Cerebellar nuclear complex (tissue), 1 donor: ENCODE measurements around the gene MRPS18A.
"Not testable (repeated sequence)": the region's sequence is repeated elsewhere in the genome, so short reads cannot be mapped to it uniquely, and the experiment has no call there.

Source experiments
- DNase-seq, 2 experiments: peaks; one replicate each; lab custom pipeline; 2025; lab: John Stamatoyannopoulos, UW

The MRPS18A gene

GRCh38 chr6:43671011-43671800, 16.4 kb downstream of the MRPS18A start:
- no peak for DNase-seq

DNA sequence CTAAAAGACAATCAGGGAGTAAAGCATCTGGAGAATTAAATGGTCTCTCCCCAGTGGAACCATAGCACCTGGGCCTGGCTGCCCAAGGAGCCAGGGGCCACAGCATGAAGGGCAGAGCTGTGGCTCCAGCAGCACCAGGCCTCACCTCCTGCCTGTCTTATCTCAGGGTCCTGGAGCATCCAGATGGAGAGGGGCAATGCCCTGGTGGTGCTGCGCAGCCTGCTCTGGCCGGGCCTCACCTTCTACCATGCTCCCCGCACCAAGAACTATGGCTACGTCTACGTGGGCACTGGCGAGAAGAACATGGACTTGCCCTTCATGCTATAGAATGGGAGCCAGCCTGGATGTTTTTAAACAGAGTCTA, 17.0 kb downstream of the MRPS18A start:
- DNase-seq: no peak

DNA sequence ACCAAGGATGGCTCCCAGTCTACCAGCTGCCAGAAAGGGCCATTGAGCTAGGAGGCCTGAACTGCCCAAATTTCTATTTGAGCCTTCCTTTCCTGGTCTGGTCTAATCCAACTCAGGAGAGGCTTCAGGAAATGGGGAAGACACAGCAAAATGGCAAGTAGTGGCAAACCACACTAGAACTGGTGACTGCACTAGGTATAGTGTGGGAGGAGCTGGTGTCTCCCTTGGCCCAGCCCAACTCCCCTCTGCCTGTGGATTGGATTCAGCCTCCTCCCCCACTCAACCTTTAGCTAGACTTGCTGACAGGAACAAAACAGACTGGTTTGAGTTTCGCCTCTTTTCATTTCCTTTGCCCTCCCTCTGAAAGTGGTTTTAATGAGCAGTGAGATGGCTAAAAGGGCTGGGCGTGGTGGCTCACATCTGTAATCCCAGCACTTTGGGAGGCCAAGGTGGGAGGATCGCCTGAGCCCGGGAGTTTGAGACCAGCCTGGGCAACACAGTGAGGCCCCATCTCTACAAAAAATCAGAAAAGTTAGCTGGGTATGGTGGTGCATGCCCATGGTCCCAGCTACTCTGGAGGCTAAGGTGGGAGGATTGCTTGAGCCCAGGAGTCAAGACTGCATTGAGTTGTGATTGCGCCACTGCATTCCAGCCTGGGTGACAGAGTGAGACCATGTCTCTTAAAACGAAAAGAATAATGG, 17.5 kb downstream of the MRPS18A start:
- DNase-seq: no peak

- no peak for DNase-seq
Observed at GRCh38 chr6:43669050-43669921, 18.3 kb downstream of the MRPS18A start.

DNA sequence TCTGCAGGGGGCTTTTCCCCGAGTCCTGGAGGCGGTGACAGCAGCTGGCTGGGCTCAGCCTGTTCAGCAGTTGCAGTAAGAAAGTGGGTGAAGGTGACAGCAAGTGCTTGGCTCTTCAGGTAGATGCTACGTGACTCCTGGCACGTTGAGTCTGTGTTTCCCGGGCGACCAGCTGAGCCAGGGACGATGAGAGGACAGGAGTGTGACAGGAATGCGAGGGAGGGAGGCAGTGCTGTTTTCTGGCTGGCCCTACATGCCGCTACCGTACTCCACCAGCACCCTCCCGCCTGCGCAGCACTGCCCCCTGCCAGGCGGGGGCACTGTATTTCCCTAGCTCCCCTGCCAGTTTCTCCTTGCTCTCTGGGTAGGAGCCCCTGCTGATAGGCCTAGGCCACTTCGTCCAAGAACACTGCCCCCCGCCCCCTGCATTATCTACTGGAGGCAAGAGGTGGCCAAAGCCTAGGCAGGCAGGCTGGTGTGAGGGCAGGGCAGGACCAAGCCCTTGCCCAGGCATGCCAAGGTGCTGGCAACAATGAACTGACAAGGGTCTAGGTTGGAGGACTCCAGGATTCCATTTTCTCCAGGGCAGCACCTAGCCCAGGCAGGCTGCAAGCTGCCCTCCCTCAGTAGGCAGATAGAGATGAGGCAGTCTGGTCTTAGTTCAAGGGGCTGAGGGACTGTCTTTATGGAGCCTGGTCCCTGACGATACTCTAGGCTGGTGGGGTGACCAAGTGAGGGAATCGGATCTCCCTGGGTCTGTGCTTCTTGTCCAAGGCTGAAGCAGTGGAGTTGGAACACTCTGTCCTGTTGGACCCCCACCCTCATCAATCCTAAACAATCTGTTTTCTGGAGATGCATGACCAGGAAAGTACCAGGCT, 19.2 kb downstream of the MRPS18A start:
- DNase-seq: no peak

GRCh38 chr6:43667245-43668150, 20.1 kb downstream of the MRPS18A start:
- peak in 1 of 2 experiments; percentile 69 for DNase-seq

DNA sequence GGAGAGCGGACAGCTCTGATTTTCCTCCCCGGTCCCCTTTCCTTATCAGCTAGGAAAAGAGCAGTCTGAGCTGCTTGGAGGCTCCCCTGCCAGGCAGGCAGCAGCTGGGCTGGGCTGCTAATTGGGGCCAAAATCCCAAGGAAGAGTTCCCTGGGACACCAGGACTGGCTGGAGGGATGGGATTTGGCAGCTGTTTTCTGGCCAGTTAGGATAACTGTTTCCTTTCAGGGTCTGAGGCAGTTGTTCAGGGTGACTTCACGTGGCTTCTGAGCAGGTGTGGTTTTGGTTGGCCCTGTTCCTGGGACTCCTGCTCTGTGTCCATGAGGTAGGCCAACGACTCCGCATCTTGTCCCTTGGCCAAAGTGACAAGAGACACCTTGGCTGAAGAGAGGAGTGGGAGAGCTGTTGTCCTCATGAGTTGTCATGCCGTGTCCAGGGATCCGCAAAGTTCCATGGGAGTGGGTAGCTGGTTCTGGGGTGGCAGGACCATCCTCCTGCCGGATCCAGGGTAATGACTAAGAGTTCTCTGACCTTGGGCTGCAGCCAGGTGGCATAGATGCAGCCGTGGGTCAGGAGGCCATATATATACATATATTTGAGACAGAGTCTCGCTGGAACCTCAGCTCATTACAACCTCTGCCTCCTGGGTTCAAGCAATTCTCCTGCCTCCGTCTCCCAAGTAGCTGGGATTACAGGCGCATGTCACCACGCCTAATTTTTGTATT, 21.2 kb downstream of the MRPS18A start:
- DNase-seq: no peak

- no peak for DNase-seq
Observed at GRCh38 chr6:43665376-43665775, 22.2 kb downstream of the MRPS18A start.

DNA sequence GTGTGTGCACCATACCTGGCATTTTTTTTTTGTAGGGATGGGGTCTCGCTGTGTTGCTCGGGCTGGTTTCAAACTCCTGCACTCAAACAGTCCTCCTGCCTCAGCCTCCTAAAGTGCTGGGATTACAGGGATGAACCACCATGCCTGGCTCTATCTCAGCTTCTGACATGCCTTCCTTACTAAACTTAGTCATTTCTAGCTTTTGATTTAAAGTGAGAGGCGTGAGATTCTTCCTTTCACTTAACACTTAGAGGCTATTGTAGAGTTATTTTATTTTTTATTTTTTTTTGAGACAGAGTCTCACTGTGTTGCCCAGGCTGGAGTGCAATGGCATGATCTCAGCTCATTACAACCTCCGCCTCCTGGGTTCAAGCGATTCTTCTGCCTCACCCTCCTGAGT, 24.6 kb downstream of the MRPS18A start:
- DNase-seq: not testable (repeated sequence)

DNA sequence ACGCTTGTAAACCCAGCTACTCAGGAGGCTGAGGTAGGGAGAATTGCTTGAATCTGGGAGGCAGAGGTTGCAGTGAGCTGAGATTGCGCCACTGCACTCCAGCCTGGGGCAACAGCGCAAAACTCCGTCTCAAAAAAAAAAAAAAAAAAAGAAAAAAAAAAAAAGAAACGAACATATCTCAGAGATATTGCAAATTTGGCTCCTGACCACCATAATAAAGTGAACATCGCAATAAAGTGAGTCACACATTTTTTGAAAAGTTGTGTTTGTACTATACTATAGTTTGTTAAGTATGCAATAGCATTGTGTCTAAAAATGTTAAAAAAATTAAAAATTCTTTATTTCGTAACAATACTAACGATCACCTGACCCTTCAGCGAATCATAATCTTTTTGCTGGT, 29.4 kb downstream of the MRPS18A start:
- DNase-seq: no peak

- DNase-seq: no peak
Observed at GRCh38 chr6:43657221-43657802, 30.3 kb downstream of the MRPS18A start.

DNA sequence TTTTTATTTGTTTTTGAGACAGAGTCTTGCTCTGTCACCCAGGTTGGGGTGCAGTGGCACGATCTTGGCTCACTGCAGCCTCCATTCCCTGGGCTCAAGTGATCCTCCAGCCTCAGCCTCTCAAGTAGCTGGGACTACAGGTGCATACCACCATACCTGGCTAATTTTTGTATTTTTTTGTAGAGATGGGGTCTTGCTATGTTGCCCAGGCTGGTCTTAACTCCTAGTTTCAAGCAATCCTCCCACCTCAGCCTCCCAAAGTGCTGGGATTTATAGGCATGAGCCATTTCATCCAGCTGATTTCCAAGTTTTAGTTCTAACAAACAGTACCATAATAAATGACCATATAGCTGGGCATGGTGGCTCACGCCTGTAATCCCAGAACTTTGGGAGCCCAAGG, 34.8 kb downstream of the MRPS18A start:
- DNase-seq: not testable (repeated sequence)

DNA sequence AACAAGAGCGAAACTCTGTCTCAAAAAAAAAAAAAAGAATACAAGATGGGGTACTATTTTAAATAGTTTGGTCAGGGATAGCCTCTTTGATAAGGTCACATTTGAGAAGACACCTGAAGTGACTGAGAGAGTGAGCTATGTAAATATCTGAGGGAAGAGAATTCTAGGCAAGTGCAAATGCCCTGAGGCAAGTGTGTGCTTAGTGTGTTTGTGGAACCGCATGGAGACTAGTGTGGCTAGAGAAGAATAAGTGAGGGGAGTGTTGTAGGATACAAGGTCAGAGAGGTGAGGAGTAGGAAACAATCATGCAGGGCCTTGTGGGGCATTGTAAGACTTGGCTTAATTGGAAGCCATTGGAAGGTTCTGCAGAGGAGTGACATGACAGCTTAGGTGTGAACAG, 39.3 kb downstream of the MRPS18A start:
- DNase-seq: no peak

GRCh38 chr6:43647613-43648012, 40.0 kb downstream of the MRPS18A start:
- DNase-seq: no peak

- DNase-seq: no peak
Observed at GRCh38 chr6:43645613-43645964, 42.0 kb downstream of the MRPS18A start.

- no peak for DNase-seq
Observed at GRCh38 chr6:43644940-43645612, 42.5 kb downstream of the MRPS18A start, which contains the start of gene RSPH9. TSS of gene RSPH9 (plus strand) at chr6:43645036. CDS start at chr6:43645099, 63 bp downstream.

DNA sequence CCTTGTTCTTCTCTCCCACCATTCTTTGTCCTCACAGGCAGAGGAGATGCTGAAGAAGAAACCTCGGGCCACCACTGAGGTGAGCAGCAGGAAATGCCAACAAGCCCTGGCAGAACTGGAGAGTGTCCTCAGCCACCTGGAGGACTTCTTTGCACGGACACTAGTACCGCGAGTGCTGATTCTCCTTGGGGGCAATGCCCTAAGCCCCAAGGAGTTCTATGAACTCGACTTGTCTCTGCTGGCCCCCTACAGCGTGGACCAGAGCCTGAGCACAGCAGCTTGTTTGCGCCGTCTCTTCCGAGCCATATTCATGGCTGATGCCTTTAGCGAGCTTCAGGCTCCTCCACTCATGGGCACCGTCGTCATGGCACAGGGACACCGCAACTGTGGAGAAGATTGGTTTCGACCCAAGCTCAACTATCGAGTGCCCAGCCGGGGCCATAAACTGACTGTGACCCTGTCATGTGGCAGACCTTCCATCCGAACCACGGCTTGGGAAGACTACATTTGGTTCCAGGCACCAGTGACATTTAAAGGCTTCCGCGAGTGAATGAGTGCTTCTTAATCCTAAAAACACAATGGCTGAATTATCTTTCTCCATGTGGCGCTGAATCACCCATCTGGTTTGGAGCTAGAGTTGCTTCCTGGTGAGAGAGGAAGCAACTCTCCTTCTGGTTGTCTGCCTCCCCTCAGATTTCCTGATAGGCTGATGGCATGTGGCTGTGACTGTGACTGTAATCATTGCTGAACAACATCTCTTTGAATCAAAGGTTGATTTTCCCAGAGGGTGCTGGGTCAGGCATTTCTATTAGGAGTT, 47.4 kb downstream of the MRPS18A start:
- no peak for DNase-seq

DNA sequence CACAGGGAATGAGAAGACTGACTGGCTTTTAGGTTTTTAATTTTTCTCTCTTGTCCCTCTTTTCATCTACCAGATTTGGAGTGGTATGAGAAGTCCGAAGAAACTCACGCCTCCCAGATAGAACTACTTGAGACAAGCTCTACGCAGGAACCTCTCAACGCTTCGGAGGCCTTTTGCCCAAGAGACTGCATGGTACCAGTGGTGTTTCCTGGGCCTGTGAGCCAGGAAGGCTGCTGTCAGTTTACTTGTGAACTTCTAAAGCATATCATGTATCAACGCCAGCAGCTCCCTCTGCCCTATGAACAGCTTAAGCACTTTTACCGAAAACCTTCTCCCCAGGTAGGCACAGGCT, 51.3 kb downstream of the MRPS18A start:
- no peak for DNase-seq
